ENCODE data around the gene STX12. TPM values are rescaled to one million over a fixed set of nuclear protein-coding genes. Genes with fewer than 3 reads are reported as not detected.
"Not testable (repeated sequence)": the region's sequence is repeated elsewhere in the genome, so short reads cannot be mapped to it uniquely, and the experiment has no call there.

STX12 gene
- total and polyA plus RNA-seq, 2 donors from 2014 or later = 27.9 to 49.0 TPM

GRCh38 chr1:27855085-27855484, 82.1 kb downstream of the STX12 start:
- no peak for TF ChIP-seq CTCF (IDR thresholded peaks at IDR 0.05; ENCODE audit: borderline replicate concordance, extremely low read depth, insufficient read depth)
- no peak overlapping the region for H3K27ac ChIP-seq (ENCODE audit: low read depth in 2 of 2, low read length in 2 of 2)
- no peaks in the 10 kb centered on the region for H3K9me3 ChIP-seq (ENCODE audit: control insufficient read depth in 2 of 3, insufficient read depth in 1 of 3, low read length in 3 of 3)

GRCh38 chr1:27856561-27857343, 83.7 kb downstream of the STX12 start:
- no peak for FAIRE-seq
- intact Hi-C loops (cut with DNase I) = loop anchor here (10.0 kb wide), 1 partner anchor 118 kb away; no protein-coding TSS in a partner anchor
- no peaks in the 10 kb centered on the region for H3K9me3 ChIP-seq (ENCODE audit: control insufficient read depth in 2 of 3, insufficient read depth in 1 of 3, low read length in 3 of 3)
- H3K4me1 ChIP-seq (ENCODE audit: control insufficient read depth in 2 of 3, insufficient read depth in 2 of 3, low read depth in 1 of 3, low read length in 3 of 3) = no peaks in the 10 kb centered on the region
- no peak for DNase-seq
- no peak for TF ChIP-seq CTCF (IDR thresholded peaks at IDR 0.05; ENCODE audit: borderline replicate concordance, extremely low read depth, insufficient read depth)
- no peaks in the 10 kb centered on the region for H3K27me3 ChIP-seq (ENCODE audit: control insufficient read depth, insufficient read depth, low read length)
- H3K36me3 ChIP-seq (ENCODE audit: control insufficient read depth in 2 of 3, insufficient read depth in 3 of 3, low read length in 3 of 3) = peaks cover 0 to 1% (median 1%) of the 10 kb centered on the region in 3 donors
- H3K4me3 ChIP-seq (ENCODE audit: low read length in 3 of 3) = no peak overlapping the region
- H3K9ac ChIP-seq (ENCODE audit: low read length in 3 of 3) = no peak overlapping the region
- H3K27ac ChIP-seq (ENCODE audit: low read depth in 2 of 2, low read length in 2 of 2) = no peak overlapping the region

More at GRCh38 chr1:27855085-27855484, 82.1 kb downstream of the STX12 start:
- DNase-seq = no peak
- intact Hi-C loops (cut with DNase I) = loop anchor here (10.0 kb wide), 1 partner anchor 120 kb away; no protein-coding TSS in a partner anchor
- no peak overlapping the region for H3K9ac ChIP-seq (ENCODE audit: low read length in 3 of 3)
- no peak overlapping the region for H3K4me3 ChIP-seq (ENCODE audit: low read length in 3 of 3)
- FAIRE-seq = no peak
- H3K4me1 ChIP-seq (ENCODE audit: control insufficient read depth in 2 of 3, insufficient read depth in 2 of 3, low read depth in 1 of 3, low read length in 3 of 3) = no peaks in the 10 kb centered on the region
- H3K36me3 ChIP-seq (ENCODE audit: control insufficient read depth in 2 of 3, insufficient read depth in 3 of 3, low read length in 3 of 3) = peaks cover 0 to 11% (median 6%) of the 10 kb centered on the region in 3 donors
- H3K27me3 ChIP-seq (ENCODE audit: control insufficient read depth, insufficient read depth, low read length) = no peaks in the 10 kb centered on the region

- not testable (repeated sequence) for H3K9me3 ChIP-seq (ENCODE audit: control insufficient read depth in 2 of 3, insufficient read depth in 1 of 3, low read length in 3 of 3); H3K4me1 ChIP-seq (ENCODE audit: control insufficient read depth in 2 of 3, insufficient read depth in 2 of 3, low read depth in 1 of 3, low read length in 3 of 3); H3K9ac ChIP-seq (ENCODE audit: low read length in 3 of 3); H3K36me3 ChIP-seq (ENCODE audit: control insufficient read depth in 2 of 3, insufficient read depth in 3 of 3, low read length in 3 of 3); H3K4me3 ChIP-seq (ENCODE audit: low read length in 3 of 3); H3K27me3 ChIP-seq (ENCODE audit: control insufficient read depth, insufficient read depth, low read length); DNase-seq; FAIRE-seq; H3K27ac ChIP-seq (ENCODE audit: low read depth in 2 of 2, low read length in 2 of 2)
- intact Hi-C loops (cut with DNase I) = loop anchor here (10.0 kb wide), 1 partner anchor 117 kb away; no protein-coding TSS in a partner anchor
These were observed 84.5 kb downstream of the STX12 start for GRCh38 chr1:27857552-27857951.
